ENCODE results near the gene CD3G.

- no peak for TF ChIP-seq CTCF (IDR thresholded peaks at IDR 0.05)
- no peak for TF ChIP-seq POLR2A (IDR thresholded peaks at IDR 0.05)
Measured at GRCh38 chr11:118398791-118399559, 54.8 kb downstream of the CD3G start.
